Hematopoietic multipotent progenitor cell treated with erythropoietin and hydrocortisone succinate and interleukin-3 and kit ligand, for 17 days (in vitro differentiated cells): ENCODE results near the gene CRTAP.
"Not testable (repeated sequence)": the region's sequence is repeated elsewhere in the genome, so short reads cannot be mapped to it uniquely, and the experiment has no call there.

ENCODE experiments used
- DNase-seq: peaks from one replicate; pipeline ENCODE4 v3.0.0-alpha.2; 2015; ENCODE audit warnings: low spot score

The CRTAP gene

GRCh38 chr3:33174711-33175414 is 61.0 kb downstream of the CRTAP start:
- no peak for DNase-seq

GRCh38 chr3:33179132-33179531 is 65.3 kb downstream of the CRTAP start:
- no peak for DNase-seq

DNA sequence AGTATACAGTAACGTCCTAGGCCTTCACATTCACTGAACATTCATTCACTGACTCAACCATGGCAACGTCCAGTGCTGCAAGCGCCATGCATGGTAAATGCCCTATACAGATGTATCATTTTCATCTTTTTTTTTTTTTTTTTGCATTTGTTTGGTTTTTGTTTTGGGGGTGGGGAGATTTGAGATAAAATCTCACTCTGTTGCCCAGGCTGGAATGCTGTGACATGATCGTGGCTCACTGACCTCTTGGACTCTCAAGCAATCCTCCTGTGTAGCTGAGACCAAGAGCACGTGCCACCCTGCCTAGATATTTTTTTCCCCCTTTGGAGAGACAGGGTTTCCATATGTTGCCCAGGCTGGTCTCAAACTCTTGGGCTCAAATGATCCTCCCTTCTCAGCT is 67.4 kb downstream of the CRTAP start:
- DNase-seq: no peak

GRCh38 chr3:33181641-33182040 is 67.8 kb downstream of the CRTAP start:
- DNase-seq: not testable (repeated sequence)

DNA sequence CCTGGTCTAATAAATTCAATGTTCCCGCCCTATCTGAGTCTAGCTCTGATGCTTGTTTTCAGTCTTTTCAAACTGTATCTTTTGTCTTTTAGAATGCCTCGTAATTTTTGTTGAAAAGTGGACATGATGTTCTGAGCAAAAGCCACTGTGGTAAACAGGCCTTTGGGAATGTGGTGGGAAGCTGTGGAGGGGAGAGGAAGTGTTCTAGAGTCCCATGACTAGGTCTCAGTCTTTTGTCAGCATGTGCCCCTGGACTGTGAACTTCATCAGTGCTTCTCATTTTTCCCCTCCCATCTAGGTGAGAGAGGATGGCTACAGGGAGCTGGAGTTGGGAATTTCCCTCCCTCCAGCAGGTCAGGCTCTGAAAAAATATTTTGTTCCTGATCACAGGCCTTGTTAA is 71.0 kb downstream of the CRTAP start:
- DNase-seq: no peak

DNA sequence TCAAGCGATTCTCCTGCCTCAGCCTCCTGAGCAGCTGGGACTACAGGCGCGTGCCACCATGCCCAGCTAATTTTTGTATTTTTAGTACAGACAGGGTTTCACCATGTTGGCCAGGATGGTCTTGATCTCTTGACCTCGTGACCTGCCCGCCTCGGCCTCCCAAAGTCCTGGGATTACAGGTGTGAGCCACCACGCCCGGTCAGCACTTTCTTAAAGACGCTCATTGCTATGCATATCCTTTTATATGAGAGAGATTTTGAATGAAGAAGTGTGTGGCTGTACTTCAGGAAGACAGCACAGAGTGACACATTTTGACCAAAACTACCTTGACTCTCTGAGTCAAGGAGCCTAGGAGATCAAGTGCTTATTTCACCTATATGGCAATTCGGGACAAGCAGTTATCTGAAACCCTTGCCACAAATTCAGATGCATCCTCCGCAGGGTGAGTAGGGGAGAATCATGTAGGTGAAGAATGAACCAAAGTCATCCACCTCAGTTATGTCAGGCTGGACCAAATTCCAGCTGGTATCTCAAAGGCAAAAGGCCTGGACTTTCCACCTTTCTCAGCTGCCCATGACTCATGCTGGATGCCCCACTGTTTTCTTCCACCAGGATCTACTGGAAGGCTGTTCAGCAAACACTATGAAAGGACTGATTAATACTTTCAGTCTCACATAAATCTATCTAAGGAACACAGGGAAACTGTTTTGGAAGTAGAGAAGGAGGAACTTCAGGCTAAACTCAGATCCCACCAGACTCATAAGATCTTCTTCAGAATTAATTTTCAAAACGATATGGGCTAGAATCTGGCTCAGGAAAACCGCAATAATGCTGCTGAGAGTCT is 72.9 kb downstream of the CRTAP start:
- DNase-seq: no peak

GRCh38 chr3:33187368-33187634 is 73.5 kb downstream of the CRTAP start:
- DNase-seq: no peak

- no peak for DNase-seq
Measured at GRCh38 chr3:33194303-33194702, 80.5 kb downstream of the CRTAP start.

GRCh38 chr3:33196538-33196937 is 82.7 kb downstream of the CRTAP start:
- no peak for DNase-seq
